Coronary artery (tissue), 2 donors: ENCODE measurements around the gene NDST1.

Source experiments
- DNase-seq: peaks from one replicate; pipeline ENCODE4 v3.0.0-alpha.2; 2017; ENCODE audit warnings: low spot score
- H3K27ac ChIP-seq, 2 donors: fragments of 200-600 bp; sonication (generic); one replicate each; pipeline ENCODE4 v1.5.1; 2016 to 2019
- H3K4me3 ChIP-seq: fragments of 200-600 bp; sonication (generic); 2 replicates; pipeline ENCODE4 v1.5.1; 2016; ENCODE audit warnings: mild to moderate bottlenecking, moderate library complexity
- TF ChIP-seq, protein P1 (sequence below): fragments of 200-600 bp; sonication (generic); IDR thresholded peaks from one replicate; pipeline ENCODE4 v1.5.1; 2019; ENCODE audit warnings: antibody characterized with exemption

NDST1 gene

DNA sequence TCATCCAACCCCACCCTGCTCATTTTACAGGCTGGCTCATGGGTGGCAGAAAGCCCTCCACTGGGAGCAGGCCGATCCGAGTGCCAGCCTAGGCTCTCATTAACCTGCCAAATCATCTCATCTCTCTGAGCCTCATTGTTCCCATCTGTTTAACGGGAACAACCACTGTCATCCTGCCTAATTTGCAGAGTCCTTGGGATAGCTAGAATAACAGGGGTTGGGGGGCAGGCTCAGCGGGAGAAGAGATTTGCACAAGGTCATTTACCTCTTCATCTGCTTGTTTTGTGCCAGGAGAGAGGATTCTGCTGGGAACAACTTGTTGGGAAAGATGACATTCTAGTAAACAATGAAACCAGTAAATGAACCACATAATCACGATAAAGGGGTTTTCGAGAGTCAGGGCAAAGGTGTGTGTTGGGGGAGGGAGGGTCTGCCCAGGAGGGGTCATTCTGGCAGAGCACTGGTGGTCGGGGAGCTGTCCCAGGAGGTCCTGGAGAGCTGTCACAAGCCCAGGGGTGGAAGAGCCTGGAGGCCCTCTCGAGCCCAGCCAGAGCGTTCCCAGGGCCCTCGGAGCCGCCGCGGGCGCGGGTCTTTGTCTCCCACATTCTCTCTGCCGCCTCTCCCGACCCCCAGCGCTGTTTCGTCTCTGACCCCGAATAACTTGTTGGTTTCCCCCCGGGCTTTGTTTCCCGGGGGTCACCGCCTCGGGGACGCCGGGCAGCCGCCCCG lies 22.8 kb upstream of the NDST1 start:
- TF ChIP-seq, protein P1, sequence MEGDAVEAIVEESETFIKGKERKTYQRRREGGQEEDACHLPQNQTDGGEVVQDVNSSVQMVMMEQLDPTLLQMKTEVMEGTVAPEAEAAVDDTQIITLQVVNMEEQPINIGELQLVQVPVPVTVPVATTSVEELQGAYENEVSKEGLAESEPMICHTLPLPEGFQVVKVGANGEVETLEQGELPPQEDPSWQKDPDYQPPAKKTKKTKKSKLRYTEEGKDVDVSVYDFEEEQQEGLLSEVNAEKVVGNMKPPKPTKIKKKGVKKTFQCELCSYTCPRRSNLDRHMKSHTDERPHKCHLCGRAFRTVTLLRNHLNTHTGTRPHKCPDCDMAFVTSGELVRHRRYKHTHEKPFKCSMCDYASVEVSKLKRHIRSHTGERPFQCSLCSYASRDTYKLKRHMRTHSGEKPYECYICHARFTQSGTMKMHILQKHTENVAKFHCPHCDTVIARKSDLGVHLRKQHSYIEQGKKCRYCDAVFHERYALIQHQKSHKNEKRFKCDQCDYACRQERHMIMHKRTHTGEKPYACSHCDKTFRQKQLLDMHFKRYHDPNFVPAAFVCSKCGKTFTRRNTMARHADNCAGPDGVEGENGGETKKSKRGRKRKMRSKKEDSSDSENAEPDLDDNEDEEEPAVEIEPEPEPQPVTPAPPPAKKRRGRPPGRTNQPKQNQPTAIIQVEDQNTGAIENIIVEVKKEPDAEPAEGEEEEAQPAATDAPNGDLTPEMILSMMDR: no peak
- H3K27ac ChIP-seq: peak overlapping the region; percentile 93 to 97

DNA sequence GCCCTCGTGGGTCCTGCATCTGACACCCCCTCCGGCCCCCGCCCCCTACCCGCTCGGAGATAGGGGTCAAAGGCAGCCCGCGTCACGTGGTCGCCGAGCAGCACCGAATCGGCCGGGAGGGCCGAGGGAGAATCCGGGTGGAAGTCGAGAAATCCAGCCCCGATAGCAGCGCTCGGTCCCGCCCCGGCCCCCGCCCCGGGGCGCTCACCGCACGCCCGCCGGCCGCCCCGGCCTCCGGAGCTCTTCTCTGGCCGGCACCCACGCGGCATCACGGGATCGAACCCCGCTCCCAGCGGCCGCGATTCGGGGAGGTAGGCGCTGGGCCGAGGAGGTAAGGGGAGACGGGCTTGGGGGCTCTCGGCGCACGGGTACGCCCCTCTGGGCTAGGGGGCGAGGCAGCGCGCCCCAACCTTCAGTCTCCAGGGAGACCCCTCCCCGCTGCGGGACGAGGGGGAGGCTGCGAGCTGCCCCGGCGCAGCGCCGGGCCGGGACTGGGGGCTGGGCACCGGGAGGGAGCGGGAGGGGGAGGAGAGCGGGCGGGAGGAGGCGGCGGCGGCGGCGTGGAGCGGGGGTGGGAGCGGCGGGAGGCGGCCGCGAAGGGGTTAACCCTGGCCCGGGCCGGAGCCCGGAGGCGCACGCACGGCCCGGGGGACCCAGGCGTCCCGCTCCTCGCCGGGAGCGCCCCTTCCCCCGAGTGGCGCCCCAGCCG lies 22.1 kb upstream of the NDST1 start:
- H3K27ac ChIP-seq: peak overlapping the region; percentile 93 to 97
- TF ChIP-seq, protein P1: no peak
- DNase-seq: no peak
- H3K4me3 ChIP-seq: peak overlapping the region; percentile 94

More for the DNA sequence above, 22.8 kb upstream of the NDST1 start:
- DNase-seq: no peak
- H3K4me3 ChIP-seq: peak overlapping the region; percentile 94

DNA sequence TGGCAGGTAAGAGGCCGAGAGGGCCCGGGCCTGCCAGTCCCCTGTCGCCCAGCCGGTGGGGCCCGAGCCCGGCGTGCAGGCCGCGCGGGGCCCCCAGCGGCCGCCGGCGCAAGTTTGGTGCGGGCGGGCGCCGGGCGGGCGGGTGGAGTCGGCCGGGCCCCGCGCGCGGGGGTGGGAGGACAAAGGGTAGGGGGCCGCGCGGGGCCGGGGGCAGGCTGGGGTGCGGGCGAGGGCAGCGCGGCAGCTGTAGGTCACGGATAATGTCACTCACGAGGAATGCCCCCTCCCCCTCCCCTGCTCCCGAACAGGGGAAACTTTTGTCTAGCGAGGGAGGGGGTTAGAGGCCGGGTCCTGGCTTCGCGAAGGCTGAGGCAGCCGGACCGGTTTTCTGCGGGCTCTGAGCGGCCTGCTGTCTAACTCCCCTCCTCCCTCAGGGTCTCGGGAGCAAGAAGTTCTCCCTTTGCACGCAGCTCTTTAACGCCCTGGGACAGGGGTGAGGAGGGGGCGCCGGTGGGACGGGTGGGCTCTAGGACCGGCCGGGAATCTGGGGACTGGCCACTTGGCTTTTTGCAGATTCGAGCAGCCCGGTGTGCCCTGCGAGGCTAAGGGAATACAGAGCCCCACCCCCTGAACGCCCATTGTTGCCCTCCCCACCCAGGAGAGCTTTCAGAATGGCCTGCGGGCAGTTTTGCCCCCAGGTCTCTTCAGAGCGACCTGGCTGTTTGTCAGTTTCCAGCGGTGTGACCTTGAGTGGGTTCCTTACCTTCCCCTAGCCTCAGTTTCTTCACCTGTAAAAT lies 21.3 kb upstream of the NDST1 start:
- Histone ChIP-seq H3K27ac (peak overlapping the region; percentile 93 to 97), H3K4me3 (peak overlapping the region; percentile 94)
- DNase-seq: no peak
- TF ChIP-seq, protein P1: no peak

DNA sequence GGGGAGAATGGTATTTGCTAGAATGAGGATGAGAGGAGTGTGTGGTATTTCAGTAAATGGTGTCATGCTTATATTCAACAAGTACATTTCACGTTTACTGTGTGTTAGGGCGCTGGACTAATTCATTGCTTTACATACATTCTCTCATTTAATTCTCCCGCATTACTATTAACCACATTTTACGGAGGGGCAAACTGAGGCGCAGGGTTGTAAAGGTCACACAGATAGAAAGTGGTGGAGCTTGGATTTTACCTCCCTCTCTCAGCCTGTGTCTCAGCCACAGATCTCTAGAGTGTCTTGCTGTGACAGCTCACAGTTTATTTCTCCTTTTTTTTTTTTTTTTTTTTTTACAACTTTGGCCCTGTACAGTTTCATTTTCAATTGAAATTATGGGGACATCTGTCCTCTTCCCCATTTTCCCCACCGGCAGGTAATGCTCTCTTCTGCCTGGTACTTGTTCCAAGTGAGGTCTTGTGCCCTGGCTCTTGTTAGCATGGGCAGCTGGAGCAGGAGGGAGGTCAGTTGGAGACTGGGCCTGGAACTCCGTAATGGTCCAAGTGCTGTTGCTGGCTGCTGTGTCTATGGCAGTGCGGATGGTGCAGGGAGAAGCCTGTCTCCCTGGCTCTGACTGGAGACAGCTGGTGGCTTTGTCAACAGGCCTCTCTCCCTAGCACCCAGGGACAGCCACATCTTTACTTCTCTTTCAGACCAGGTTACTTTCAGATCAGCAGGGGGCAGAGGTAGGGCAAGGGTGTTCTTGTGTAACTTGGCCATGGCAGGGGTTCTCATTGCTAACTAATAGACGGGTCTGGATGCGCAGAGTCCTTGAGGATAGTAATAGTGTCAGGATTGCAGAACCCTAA lies 20.5 kb upstream of the NDST1 start:
- peak overlapping the region; percentile 93 to 97 for H3K27ac ChIP-seq
- TF ChIP-seq, protein P1: no peak
- H3K4me3 ChIP-seq: peak overlapping the region; percentile 94
- DNase-seq: no peak

DNA sequence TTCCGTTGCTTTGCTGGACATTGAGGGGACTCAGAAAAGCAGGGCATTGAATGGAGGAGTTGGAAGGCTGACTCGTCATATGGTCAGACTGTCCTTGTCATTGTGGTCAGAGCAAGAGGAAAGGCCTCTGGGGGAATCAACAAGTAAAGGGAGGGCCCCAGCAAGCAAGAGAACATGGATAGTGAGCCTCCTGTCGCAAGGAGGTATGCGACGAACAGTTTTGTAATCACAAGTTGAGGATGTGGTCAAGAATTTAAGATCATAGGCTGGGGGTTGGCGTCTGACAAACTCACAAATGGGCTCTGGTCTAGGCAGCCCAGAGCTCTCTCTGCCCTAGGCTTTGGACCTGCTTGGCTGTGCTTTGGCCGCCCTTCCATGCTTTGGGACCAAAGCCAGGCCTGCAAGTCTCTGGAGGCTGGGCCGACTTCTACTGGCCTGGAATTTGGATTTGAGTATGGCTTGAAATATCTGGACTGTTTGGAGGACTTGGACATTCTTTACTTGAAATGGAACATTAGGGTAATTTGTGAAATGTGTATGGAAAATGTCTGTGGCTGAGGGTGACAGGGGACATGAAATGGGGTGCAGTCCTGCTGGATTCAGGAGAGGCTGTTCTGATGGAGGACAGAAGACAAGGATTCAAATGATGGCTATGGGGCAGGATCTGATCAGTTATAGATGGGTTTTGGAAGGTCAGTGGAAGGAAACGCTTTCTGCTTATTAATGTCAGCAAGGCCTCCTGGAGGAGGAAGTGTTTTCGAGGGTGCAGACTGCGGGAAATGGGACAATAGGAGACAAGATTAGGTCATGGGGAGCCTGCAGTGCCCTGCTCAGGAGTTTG lies 19.2 kb upstream of the NDST1 start:
- TF ChIP-seq, protein P1: no peak
- Histone ChIP-seq H3K4me3 (peak overlapping the region; percentile 94), H3K27ac (peak overlapping the region; percentile 93 to 97)
- DNase-seq: peak; percentile 95
